Dermis blood vessel endothelial cell (primary cell): Measurements from ENCODE around the gene ZNF479. TPM values are rescaled to one million over a fixed set of nuclear protein-coding genes. Genes with fewer than 3 reads are reported as not detected.
"Not testable (repeated sequence)": the region's sequence is repeated elsewhere in the genome, so short reads cannot be mapped to it uniquely, and the experiment has no call there.

Source experiments
- DNase-seq: peaks from one replicate; pipeline ENCODE4 v3.0.0; 2010
- total RNA-seq: library from RNA; depleted of rRNA; stranded (reverse); fragments of >200 nt; gene quantifications from 2 replicates; pipeline ENCODE4 v1.2.3, GENCODE V29; 2014

Gene ZNF479
- total RNA-seq, result not detected in 2 replicates

DNA sequence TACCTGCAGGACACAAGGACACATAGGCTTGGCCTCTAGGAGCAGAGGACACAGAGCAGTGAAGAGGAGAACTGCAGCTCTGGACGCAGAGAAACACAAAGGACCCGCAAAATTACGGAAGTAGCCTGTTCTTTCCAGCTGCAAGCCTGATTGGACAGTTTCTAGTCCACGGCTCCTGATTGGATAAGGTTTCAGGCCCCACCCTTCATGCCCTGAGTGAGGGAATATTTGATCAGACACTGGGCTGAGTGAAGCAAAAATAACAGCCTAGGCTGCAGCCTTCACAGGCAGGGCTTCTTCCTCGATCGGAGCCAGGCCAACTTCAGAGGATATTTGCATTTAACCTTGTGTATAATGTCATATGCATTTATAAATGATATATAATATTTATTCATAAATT lies at the start of gene ZNF479:
ZNF479 (minus strand) TSS at position 101 of the 400 bp plus-strand sequence. CDS start 112 bp downstream, outside the sequence.
- not testable (repeated sequence) for DNase-seq

DNA sequence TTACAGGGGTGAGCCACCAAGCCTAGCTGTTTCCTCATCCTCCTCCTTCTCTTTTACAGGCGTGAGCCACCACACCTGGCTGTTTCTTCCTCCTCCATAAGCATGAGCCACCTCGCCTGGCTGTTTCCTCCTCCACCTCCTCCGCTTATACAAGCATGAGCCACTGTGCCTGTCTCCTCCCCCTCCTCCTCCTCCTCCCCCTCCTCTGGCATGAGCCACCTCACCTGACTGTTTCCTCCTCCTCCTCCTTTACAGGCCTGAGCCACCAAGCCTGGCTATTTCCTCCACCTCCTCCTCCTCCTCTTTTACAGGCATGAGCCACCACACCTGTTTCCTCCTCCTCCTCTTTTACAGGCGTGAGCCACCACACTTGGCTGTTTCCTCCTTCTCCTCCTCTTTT lies 49.8 kb upstream of the ZNF479 start:
- DNase-seq, result no peak

DNA sequence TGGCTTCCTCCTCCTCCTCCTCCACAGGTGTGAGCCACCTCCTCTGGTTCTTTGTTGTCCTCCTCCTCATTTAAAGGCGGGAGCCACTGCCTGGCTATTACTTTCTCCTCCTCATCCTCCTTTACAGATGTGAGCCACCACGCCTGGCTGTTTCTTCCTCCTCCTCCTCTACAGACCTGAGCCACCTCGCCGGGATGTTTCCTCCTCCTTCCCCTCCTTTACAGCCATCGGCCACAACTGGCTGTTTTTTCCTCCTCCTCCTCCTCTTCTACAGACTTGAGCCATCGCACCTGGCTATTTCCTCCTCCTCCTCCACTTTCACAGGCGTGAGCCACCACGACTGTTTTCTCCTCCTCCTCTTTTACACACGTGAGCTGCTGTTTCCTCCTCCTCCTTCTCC lies 49.0 kb upstream of the ZNF479 start:
- DNase-seq, result no peak

DNA sequence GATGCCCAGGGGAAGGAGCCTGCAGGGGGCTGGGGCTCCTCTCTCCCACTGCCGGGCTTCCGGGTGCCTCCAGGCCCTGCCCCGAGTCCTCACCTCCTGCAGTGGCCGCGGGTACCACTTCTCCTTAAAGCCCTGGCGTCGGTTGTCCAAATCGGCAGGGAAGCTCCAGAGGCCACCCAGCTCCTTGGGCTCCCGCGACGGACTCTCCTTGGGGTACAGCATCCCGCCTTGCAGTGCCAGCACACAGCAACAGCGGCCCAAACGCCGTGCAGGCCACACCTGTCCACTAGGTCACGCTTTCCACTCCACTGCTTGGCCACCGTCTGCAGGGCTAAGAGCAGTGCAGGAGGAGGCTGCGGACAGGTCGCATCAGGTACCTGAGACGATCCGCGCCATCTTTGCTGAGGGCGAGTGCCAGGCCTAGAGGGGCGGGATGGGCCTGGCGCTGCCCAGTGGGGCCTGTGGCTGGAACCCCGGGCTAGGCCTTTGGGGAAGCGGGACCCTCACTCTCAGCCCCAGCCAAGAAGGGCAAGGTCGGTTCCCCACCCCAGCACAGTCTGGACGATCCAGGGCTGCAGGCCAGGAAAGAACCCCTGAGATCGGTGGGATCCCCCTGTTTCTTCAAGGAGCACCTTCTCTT lies 47.7 kb upstream of the ZNF479 start:
- no peak for DNase-seq

DNA sequence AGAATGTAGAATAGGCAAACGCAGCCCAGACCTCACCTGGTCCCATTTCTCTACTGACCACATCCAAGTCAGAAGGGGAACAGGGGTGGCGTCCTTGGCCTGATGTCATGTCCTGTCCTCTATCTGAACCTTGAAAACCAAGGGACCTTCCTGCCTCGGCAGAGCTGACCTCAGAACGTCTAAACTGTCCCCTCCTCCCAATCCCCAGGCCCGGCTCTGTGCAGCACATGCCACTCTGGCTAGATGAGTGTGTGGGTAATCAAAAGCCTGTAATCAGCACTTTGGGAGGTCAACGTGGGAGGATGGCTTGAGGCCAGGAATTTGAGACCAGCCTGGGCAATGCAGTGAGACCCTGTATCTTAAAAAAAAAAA lies 46.5 kb upstream of the ZNF479 start:
- no peak for DNase-seq

DNA sequence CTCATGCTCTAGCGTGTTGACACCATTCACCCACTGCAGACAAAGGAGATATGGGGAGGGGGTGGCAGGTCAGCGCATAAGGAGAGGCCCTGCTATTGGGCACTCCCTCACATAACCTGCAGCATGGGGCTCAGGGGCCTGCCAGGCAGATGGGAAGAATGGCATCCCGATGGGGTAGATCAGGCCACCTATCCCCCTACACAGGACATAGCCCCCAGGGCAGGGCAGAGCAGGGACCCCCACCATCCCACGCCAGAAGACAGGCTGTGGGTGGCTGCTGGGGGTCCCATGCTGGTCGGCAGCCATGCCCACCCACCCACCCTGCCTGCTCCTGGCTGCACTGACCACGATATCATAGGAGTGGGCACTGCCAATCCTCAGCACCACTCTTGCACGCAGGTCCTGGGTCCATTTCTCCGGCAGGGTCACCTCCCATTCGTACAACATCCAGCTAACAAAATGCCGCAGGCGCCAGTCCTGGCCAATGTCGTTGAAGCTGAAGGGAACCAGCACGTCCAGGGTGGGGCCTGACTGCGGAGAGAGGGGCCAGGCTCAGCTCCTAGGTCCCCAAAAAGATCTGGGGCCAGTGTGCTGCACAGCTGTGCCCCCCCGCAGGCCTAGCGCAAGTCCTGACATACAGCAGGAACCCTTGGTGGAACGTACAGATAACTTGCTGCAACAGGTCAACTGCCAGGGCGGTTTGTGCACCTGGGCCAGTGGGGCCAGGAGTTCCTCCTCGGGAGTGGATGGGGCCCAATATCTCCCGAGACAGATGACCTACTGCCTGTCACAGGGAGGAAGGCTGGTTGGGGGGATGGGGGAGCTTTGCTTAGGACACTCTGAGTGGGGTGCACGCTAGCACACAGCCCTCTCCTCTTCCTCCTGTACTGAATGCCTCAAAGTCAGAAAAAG lies 45.9 kb upstream of the ZNF479 start:
- DNase-seq, result no peak

DNA sequence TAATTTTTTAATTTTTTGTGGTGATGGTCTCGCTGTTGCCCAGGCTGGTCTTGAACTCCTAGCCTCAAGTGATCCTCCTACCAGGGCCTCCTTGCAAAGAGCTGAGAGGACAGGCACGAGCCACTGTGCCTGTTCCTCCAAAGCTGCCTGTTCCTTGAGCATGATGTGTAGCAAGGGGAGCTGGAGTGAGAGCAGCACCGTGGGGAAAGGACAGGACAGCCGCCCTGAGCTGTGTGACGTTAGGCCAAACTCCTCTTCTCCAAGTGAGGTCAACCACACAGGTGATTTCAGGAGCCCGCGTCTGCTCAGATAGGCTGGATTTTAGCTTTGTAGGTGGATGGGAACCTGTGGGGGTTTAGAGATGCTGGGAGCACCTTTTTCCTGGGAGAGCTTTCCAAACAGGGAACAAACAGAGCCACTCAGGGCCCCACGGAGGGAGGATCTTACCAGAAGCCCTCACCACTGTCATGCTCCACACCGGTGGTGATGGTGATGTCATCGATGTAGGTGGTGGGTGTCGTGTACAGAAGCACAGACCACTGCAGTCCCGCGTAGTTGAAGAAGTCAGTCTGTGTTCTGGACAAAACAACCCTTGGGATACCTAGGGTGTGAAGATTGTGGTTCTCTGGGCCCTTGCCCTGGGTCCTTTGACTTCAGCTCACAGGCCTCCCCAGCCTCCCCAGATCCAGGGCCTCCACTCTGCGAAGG lies 44.8 kb upstream of the ZNF479 start:
- no peak for DNase-seq

DNA sequence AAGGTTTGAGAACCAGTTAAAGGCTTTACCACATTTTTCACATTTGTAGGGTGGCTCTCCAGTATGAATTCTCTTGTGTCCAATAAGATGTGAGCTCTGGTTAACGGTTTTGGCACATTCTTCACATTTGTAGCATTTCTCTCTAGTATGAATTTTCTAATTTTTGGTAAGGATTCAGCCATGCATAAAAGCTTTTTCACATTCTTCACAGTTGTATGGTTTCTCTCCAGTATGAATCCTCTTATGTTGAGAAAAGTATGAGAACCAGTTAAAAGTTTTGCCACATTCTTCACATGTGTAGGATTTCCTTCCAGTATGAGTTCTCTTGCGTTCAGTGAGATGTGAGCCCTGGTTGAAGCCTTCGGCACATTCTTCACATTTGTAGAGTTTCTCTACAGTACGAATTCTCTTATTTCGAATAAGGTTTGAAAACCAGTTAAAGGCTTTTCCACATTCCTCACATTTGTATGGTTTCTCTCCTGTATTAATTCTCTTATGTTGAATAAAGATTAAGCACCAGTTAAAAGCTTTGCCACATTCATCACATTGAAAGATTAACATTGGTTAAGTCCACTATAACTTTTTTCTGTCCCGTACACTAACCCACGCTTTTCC lies 33.2 kb upstream of the ZNF479 start:
- no peak for DNase-seq

DNA sequence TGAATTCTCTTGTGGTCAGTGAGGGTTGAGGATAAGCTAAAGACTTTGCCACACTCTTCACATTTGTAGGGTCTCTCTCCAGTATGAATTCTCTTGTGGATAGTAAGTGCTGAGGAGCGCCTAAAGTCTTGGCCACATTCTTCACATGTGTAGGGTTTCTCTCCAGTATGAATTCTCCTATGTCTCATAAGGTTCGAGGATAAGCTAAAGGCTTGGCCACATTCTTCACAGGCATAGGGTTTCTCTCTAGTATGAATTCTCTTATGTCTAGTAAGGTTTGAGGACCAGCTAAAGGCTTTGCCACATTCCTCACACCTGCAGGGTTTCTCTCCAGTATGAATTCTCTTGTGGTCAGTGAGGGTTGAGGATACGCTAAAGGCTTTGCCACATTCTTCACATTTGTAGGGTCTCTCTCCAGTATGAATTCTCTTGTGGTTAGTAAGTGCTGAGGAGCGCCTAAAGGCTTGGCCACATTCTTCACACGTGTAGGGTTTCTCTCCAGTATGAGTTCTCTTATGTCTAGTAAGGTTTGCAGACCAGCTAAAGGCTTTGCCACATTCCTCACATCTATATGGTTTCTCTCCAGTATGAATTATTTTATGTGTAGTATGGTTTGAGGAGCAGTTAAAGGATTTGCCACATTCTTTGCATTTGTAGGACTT lies 12.0 kb downstream of the ZNF479 start:
- not testable (repeated sequence) for DNase-seq
